Liver (tissue), 9 donors: ENCODE results near the gene FAM131B. TPM values are rescaled to one million over a fixed set of nuclear protein-coding genes. Genes with fewer than 3 reads are reported as not detected.

ENCODE experiments used
- DNase-seq: peaks from one replicate; pipeline ENCODE4 v3.0.0-alpha.2; 2017; ENCODE audit warnings: low spot score
- H3K27ac ChIP-seq, 2 donors: one replicate each; pipeline ENCODE4 v1.7.0; 2013; ENCODE audit warnings: inconsistent platforms in 2 of 2, low read length in 2 of 2, control low read depth in 1 of 2, low read depth in 1 of 2, mild to moderate bottlenecking in 1 of 2
- H3K27me3 ChIP-seq, 4 donors: one replicate each; pipeline versions ENCODE4 v1.6.1 to v1.7.0; 2013; ENCODE audit warnings: low read length in 3 of 4, inconsistent platforms in 1 of 4, mild to moderate bottlenecking in 1 of 4, moderate library complexity in 1 of 4; ENCODE audit not compliant: control insufficient read depth in 4 of 4, insufficient read depth in 4 of 4
- H3K36me3 ChIP-seq, 4 donors: one replicate each; pipeline versions ENCODE4 v1.6.1 to v1.7.0; 2013; ENCODE audit warnings: low read length in 3 of 4, mild to moderate bottlenecking in 3 of 4, low read depth in 1 of 4, moderate library complexity in 1 of 4; ENCODE audit not compliant: control insufficient read depth in 4 of 4, insufficient read depth in 3 of 4
- H3K4me1 ChIP-seq, 4 donors: one replicate each; pipeline versions ENCODE4 v1.6.1 to v1.7.0; 2013; ENCODE audit warnings: low read length in 3 of 4, mild to moderate bottlenecking in 3 of 4, moderate library complexity in 1 of 4; ENCODE audit not compliant: control insufficient read depth in 4 of 4, insufficient read depth in 4 of 4
- H3K4me3 ChIP-seq, 3 donors: one replicate each; pipeline versions ENCODE4 v1.6.1 to v1.7.0; 2013; ENCODE audit warnings: low read length in 3 of 3, control low read depth in 1 of 3, low read depth in 1 of 3, mild to moderate bottlenecking in 1 of 3
- H3K9ac ChIP-seq, 2 donors: one replicate each; pipeline ENCODE4 v1.7.0; 2013; ENCODE audit warnings: low read length in 2 of 2, mild to moderate bottlenecking in 2 of 2, moderate library complexity in 2 of 2, control low read depth in 1 of 2, low read depth in 1 of 2
- H3K9me3 ChIP-seq, 4 donors: one replicate each; pipeline versions ENCODE4 v1.6.1 to v1.7.0; 2013; ENCODE audit warnings: low read length in 3 of 4; ENCODE audit not compliant: control insufficient read depth in 4 of 4
- ATF3 ChIP-seq: IDR thresholded peaks from 2 replicates; pipeline ENCODE4 v1.6.1; 2016; ENCODE audit warnings: antibody characterized with exemption
- CTCF ChIP-seq: fragments of 150-350 bp; IDR thresholded peaks from 2 replicates; pipeline ENCODE4 v1.5.1; 2017; ENCODE audit warnings: improper control_type of control experiment, low read depth, low read length; ENCODE audit not compliant: missing input control
- EGR1 ChIP-seq, 2 donors: IDR thresholded peaks; 2 replicates each; pipeline ENCODE4 v1.6.1; 2016 to 2018; ENCODE audit warnings: antibody characterized with exemption in 2 of 2, low read depth in 2 of 2
- FOXA1 ChIP-seq: IDR thresholded peaks from 2 replicates; pipeline ENCODE4 v1.6.1; 2016; ENCODE audit warnings: antibody characterized with exemption
- FOXA2 ChIP-seq: IDR thresholded peaks from 2 replicates; pipeline ENCODE4 v1.6.1; 2016; ENCODE audit warnings: antibody characterized with exemption
- GABPA ChIP-seq, 2 donors: IDR thresholded peaks in 1 of 2; conservative IDR thresholded peaks in 1 of 2; 2 replicates each; pipeline ENCODE4 v1.6.1; 2016; ENCODE audit warnings: antibody characterized with exemption in 2 of 2, mild to moderate bottlenecking in 1 of 2, moderate library complexity in 1 of 2
- HNF4A ChIP-seq, 2 donors: conservative IDR thresholded peaks; 2 replicates each; pipeline ENCODE4 v1.6.1; 2016; ENCODE audit warnings: antibody characterized with exemption in 2 of 2, mild to moderate bottlenecking in 2 of 2
- HNF4G ChIP-seq: IDR thresholded peaks from 2 replicates; pipeline ENCODE4 v1.6.1; 2016; ENCODE audit warnings: antibody characterized with exemption
- JUND ChIP-seq, 2 donors: IDR thresholded peaks; 2 replicates each; pipeline ENCODE4 v1.6.1; 2016; ENCODE audit warnings: antibody characterized with exemption in 2 of 2
- MAX ChIP-seq: IDR thresholded peaks from 2 replicates; pipeline ENCODE4 v1.6.1; 2016; ENCODE audit warnings: antibody characterized with exemption
- NR2F2 ChIP-seq: IDR thresholded peaks from 2 replicates; pipeline ENCODE4 v1.6.1; 2016; ENCODE audit warnings: antibody characterized with exemption
- RAD21 ChIP-seq, 2 donors: IDR thresholded peaks; 2 replicates each; pipeline ENCODE4 v1.6.1; 2016; ENCODE audit warnings: antibody characterized with exemption in 2 of 2, mild to moderate bottlenecking in 2 of 2
- RXRA ChIP-seq, 2 donors: IDR thresholded peaks; 2 replicates each; pipeline ENCODE4 v1.6.1; 2017 to 2018; ENCODE audit warnings: antibody characterized with exemption in 2 of 2, mild to moderate bottlenecking in 1 of 2
- SP1 ChIP-seq: IDR thresholded peaks from 2 replicates; pipeline ENCODE4 v1.6.1; 2018; ENCODE audit warnings: antibody characterized with exemption, mild to moderate bottlenecking
- YY1 ChIP-seq: IDR thresholded peaks from 2 replicates; pipeline ENCODE4 v1.6.1; 2016; ENCODE audit warnings: antibody characterized with exemption, mild to moderate bottlenecking
- ZBTB33 ChIP-seq: IDR thresholded peaks from 2 replicates; pipeline ENCODE4 v1.6.1; 2016; ENCODE audit warnings: antibody characterized with exemption
- WGBS: extraction: QIAGEN DNeasy Blood & Tissue Kit; methylation state at CpG from one replicate; pipeline ENCODE4 v1.1.7; 2013; 5-methylcytosine and 5-hydroxymethylcytosine counted together
- polyA plus RNA-seq, 2 donors: library from polyadenylated mRNA; stranded (reverse) in 1 of 2; unstranded in 1 of 2; fragments of 200-250 nt in 1 of 2; fragments of >200 nt in 1 of 2; fragmentation: Nextera tagmentation in 1 of 2; extraction: Ambion mirVana in 1 of 2; gene quantifications; one replicate each; pipeline versions ENCODE4 v1.2.1 to v1.2.3, GENCODE V29; 2013 to 2015
- total RNA-seq, 2 donors: library from RNA; depleted of rRNA; stranded (reverse); fragments of >200 nt; gene quantifications; one replicate each; pipeline ENCODE4 v1.2.3, GENCODE V29; 2014
- donor health status: healthy.
- donor health status: healthy.
- donor health status: healthy.
- donor health status: healthy.
- donor health status: healthy.

FAM131B gene
- total and polyA plus RNA-seq, 4 donors: 0.06 to 0.14 (median 0.08) TPM; not detected in 1

- TF ChIP-seq ATF3 (peak; percentile 66), FOXA2 (peak; percentile 75), NR2F2 (peak; percentile 99), EGR1 (IDR thresholded peaks at IDR 0.05; ENCODE audit: low read depth in 2 of 2) (peak in 1 of 2 donors; percentile 74)
Observed at GRCh38 chr7:143395187-143396149, 33.0 kb upstream of the FAM131B start (continued).

GRCh38 chr7:143394777-143395176 lies 32.3 kb upstream of the FAM131B start:
- peaks cover 44 to 77% (median 73%) of the 10 kb centered on the region in 4 donors for H3K4me1 ChIP-seq

GRCh38 chr7:143394068-143394467 lies 31.6 kb upstream of the FAM131B start:
- Histone ChIP-seq H3K27ac (no peak overlapping the region), H3K9ac (no peak overlapping the region), H3K9me3 (no peaks in the 10 kb centered on the region), H3K36me3 (peaks cover 6 to 28% (median 15%) of the 10 kb centered on the region in 4 donors), H3K4me3 (no peak overlapping the region), H3K4me1 (peaks cover 44 to 77% (median 75%) of the 10 kb centered on the region in 4 donors), H3K27me3 (no peaks in the 10 kb centered on the region)
- no peak for DNase-seq
- TF ChIP-seq HNF4A (conservative IDR thresholded peaks at IDR 0.05): no peak
- TF ChIP-seq CTCF: no peak
- no peak for TF ChIP-seq NR2F2
- no peak for TF ChIP-seq RAD21 (IDR thresholded peaks at IDR 0.05)
- TF ChIP-seq SP1: no peak
- no peak for TF ChIP-seq ZBTB33
- no peak for TF ChIP-seq FOXA1
- no peak for TF ChIP-seq RXRA (IDR thresholded peaks at IDR 0.05)
- 96% methylated on average over 6 of the region's 6 CpGs for WGBS

More at GRCh38 chr7:143394777-143395176, 32.3 kb upstream of the FAM131B start:
- TF ChIP-seq FOXA1 (no peak), RAD21 (IDR thresholded peaks at IDR 0.05) (no peak), HNF4G (no peak), GABPA (IDR thresholded peaks at IDR 0.05 in 1 of 2, conservative IDR thresholded peaks at IDR 0.05 in 1 of 2) (no peak), EGR1 (IDR thresholded peaks at IDR 0.05; ENCODE audit: low read depth in 2 of 2) (no peak), NR2F2 (no peak), ZBTB33 (no peak), JUND (IDR thresholded peaks at IDR 0.05) (no peak), YY1 (no peak), MAX (no peak), RXRA (IDR thresholded peaks at IDR 0.05) (no peak)
- no peaks in the 10 kb centered on the region for H3K27me3 ChIP-seq
- H3K9me3 ChIP-seq: no peaks in the 10 kb centered on the region
- peak overlapping the region in 1 of 2 donors; percentile 70 for H3K27ac ChIP-seq
- 74% methylated on average over 6 of the region's 6 CpGs for WGBS
- H3K4me3 ChIP-seq: peak overlapping the region in 1 of 3 donors; percentile 53
- peaks cover 2 to 26% (median 11%) of the 10 kb centered on the region in 4 donors for H3K36me3 ChIP-seq
- no peak overlapping the region for H3K9ac ChIP-seq
- DNase-seq: no peak
